ENCODE results near the gene GINS2. TPM values are rescaled to one million over a fixed set of nuclear protein-coding genes. Genes with fewer than 3 reads are reported as not detected.

Gene GINS2
- total RNA-seq, 2 experiments from 2014 or later: 1.1 to 1.4 TPM

DNA sequence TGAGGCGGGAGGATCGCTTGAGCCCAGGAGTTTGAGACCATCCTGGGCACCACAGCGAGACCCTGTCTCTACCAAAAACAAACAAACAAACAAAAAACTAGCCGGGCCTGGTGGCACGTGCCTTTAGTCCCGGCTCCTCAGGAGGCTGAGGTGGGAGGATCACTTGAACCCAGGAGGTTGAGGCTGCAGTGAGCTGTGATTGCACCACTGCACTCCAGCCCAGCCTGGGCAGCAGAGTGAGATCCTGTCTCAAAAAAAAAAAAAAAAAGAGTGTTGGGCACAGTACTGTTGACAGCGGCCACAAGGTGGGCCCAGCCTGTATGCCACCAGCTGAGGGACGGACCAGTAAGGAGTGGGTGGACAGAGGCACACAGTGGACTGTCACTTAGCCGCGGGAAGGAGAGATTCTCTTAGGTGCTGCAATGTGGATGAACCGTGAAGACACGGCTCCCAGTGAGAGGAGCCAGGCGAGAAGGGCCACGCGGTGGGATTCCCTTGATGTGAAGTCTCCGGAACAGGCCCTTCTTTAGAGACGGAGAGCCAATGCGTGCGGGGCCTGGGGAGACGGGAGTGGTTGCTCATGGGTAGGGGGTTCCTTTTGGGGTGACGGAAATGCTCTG, 44.6 kb downstream of the GINS2 start:
- H3K36me3 Mint-ChIP-seq (ENCODE audit: low read depth): peaks cover 3% of the 10 kb centered on the region
- H3K27me3 Mint-ChIP-seq: no peaks in the 10 kb centered on the region
- H3K27ac Mint-ChIP-seq: no peak overlapping the region
- ChIA-PET POLR2A (no interaction called here), CTCF (no interaction called here)
- H3K9me3 Mint-ChIP-seq: no peaks in the 10 kb centered on the region
- Histone ChIP-seq H3K27me3 (ENCODE audit: control insufficient read depth in 1 of 2, insufficient read depth in 2 of 2, low read length in 2 of 2) (no peaks in the 10 kb centered on the region), H3K27ac (ENCODE audit: low read depth in 1 of 2, low read length in 2 of 2) (no peak overlapping the region), H3K36me3 (ENCODE audit: insufficient read depth, low read length) (no peaks in the 10 kb centered on the region), H3K9me3 (ENCODE audit: control insufficient read depth in 1 of 2, insufficient read depth in 1 of 2, low read length in 2 of 2) (no peaks in the 10 kb centered on the region), H3K4me3 (ENCODE audit: low read length) (no peak overlapping the region), H3K4me1 (ENCODE audit: insufficient read depth, low read length) (peaks cover 13% of the 10 kb centered on the region)
- TF ChIP-seq CTCF (IDR thresholded peaks at IDR 0.05): no peak
- intact Hi-C loops (cut with DNase I, micrococcal nuclease): no loop called here
- no peak for ATAC-seq (ENCODE audit: poor library complexity)
- H3K4me1 Mint-ChIP-seq (ENCODE audit: low read depth): no peaks in the 10 kb centered on the region
- no peak overlapping the region for H3K4me3 Mint-ChIP-seq
- no peak for DNase-seq

DNA sequence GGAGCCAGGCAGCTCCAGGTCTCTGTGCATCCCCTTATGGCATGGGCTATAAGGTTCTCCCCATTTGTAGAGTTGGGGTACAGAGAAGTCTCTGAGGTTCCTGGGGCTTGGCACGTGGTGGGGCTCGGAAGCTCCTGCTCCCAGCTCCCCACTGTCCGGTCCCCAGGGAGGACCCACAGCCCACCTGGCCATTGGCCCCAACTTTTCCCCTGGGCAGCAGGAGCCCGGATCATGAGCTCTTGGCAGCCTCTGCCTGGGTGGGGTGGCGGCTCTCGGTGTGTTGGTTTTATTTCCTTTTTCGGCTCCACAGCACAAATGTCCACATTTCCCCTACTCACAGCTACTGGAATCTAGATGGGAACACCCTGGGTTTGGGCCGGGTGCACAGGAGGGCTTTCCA, 45.1 kb downstream of the GINS2 start:
- ChIA-PET CTCF (no interaction called here), POLR2A (no interaction called here)
- no peak for TF ChIP-seq CTCF (IDR thresholded peaks at IDR 0.05)
- Histone ChIP-seq H3K9me3 (ENCODE audit: control insufficient read depth in 1 of 2, insufficient read depth in 1 of 2, low read length in 2 of 2) (no peaks in the 10 kb centered on the region), H3K36me3 (ENCODE audit: insufficient read depth, low read length) (no peaks in the 10 kb centered on the region), H3K27ac (ENCODE audit: low read depth in 1 of 2, low read length in 2 of 2) (no peak overlapping the region), H3K27me3 (ENCODE audit: control insufficient read depth in 1 of 2, insufficient read depth in 2 of 2, low read length in 2 of 2) (no peaks in the 10 kb centered on the region), H3K4me1 (ENCODE audit: insufficient read depth, low read length) (peaks cover 13% of the 10 kb centered on the region), H3K4me3 (ENCODE audit: low read length) (no peak overlapping the region)
- DNase-seq (no peak), ATAC-seq (ENCODE audit: poor library complexity) (no peak)
- H3K36me3 Mint-ChIP-seq (ENCODE audit: low read depth): no peaks in the 10 kb centered on the region
- no peaks in the 10 kb centered on the region for H3K4me1 Mint-ChIP-seq (ENCODE audit: low read depth)
- H3K27ac Mint-ChIP-seq: no peak overlapping the region
- no peak overlapping the region for H3K4me3 Mint-ChIP-seq
- intact Hi-C loops (cut with DNase I, micrococcal nuclease): no loop called here
- no peaks in the 10 kb centered on the region for H3K9me3 Mint-ChIP-seq
- no peaks in the 10 kb centered on the region for H3K27me3 Mint-ChIP-seq

DNA sequence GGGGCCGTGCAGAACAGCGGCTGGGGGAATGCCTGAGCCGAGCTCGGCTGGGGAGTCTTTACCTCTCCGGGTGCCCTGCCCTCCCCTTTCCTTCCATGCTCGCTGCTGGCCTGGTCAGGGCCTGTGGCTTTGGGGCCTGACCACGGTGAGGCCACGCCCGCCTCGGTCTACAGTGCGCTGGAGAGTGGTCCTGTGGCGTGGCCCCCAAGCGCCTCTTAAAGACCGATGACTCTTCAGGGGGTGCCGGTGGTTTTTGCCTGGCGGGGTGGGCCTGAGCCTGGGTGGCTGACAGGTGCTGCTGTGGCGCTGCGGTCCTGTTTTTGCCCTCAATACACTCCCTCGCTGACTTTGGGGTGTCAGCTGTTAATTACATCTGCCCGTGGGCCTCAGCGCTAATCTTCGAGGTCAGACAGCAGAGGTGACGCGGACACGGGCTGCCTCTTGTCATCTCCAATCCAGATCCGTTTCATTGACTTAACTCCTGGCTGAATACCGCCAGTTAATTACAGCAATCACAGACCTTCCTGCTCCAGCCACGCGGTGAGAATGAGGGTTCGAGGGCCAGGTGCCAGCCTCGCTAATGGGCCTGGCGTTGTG, 45.9 kb downstream of the GINS2 start:
- DNase-seq (no peak), ATAC-seq (ENCODE audit: poor library complexity) (no peak)
- TF ChIP-seq CTCF (IDR thresholded peaks at IDR 0.05): no peak
- no peaks in the 10 kb centered on the region for H3K9me3 Mint-ChIP-seq
- CTCF ChIA-PET: no interaction called here
- intact Hi-C loops (cut with DNase I, micrococcal nuclease): no loop called here
- H3K27ac Mint-ChIP-seq: no peak overlapping the region
- no peaks in the 10 kb centered on the region for H3K4me1 Mint-ChIP-seq (ENCODE audit: low read depth)
- H3K4me3 Mint-ChIP-seq: no peak overlapping the region
- H3K9me3 ChIP-seq (ENCODE audit: control insufficient read depth in 1 of 2, insufficient read depth in 1 of 2, low read length in 2 of 2): no peaks in the 10 kb centered on the region
- H3K4me1 ChIP-seq (ENCODE audit: insufficient read depth, low read length): peaks cover 13% of the 10 kb centered on the region
- H3K27me3 Mint-ChIP-seq: no peaks in the 10 kb centered on the region
- H3K36me3 ChIP-seq (ENCODE audit: insufficient read depth, low read length): no peaks in the 10 kb centered on the region
- no peaks in the 10 kb centered on the region for H3K27me3 ChIP-seq (ENCODE audit: control insufficient read depth in 1 of 2, insufficient read depth in 2 of 2, low read length in 2 of 2)
- H3K4me3 ChIP-seq (ENCODE audit: low read length): no peak overlapping the region
- no peak overlapping the region for H3K27ac ChIP-seq (ENCODE audit: low read depth in 1 of 2, low read length in 2 of 2)
- POLR2A ChIA-PET: no interaction called here
- no peaks in the 10 kb centered on the region for H3K36me3 Mint-ChIP-seq (ENCODE audit: low read depth)

Data from CD4-positive, alpha-beta T cell (primary cell).